ENCODE measurements around the gene CDKAL1.

CDKAL1 gene

GRCh38 chr6:21098134-21098533, 563.9 kb downstream of the CDKAL1 start:
- DNase-seq = no peak

GRCh38 chr6:21098744-21099143, 564.5 kb downstream of the CDKAL1 start:
- DNase-seq = no peak

GRCh38 chr6:21099338-21100314, 565.4 kb downstream of the CDKAL1 start:
- DNase-seq = no peak

GRCh38 chr6:21100991-21101390, 566.7 kb downstream of the CDKAL1 start:
- no peak for DNase-seq

GRCh38 chr6:21101694-21102093, 567.4 kb downstream of the CDKAL1 start:
- DNase-seq = no peak

- no peak for DNase-seq
These were observed 567.9 kb downstream of the CDKAL1 start for GRCh38 chr6:21102201-21102600.

- no peak for DNase-seq
These were observed 568.4 kb downstream of the CDKAL1 start for GRCh38 chr6:21102624-21103023.

GRCh38 chr6:21103626-21104224, 569.5 kb downstream of the CDKAL1 start:
- DNase-seq = no peak

- DNase-seq = no peak
These were observed 570.0 kb downstream of the CDKAL1 start for GRCh38 chr6:21104288-21104687.

GRCh38 chr6:21107796-21108195, 573.5 kb downstream of the CDKAL1 start:
- no peak for DNase-seq

GRCh38 chr6:21109391-21110178, 575.3 kb downstream of the CDKAL1 start:
- no peak for DNase-seq

GRCh38 chr6:21110684-21111083, 576.4 kb downstream of the CDKAL1 start:
- DNase-seq = no peak

- DNase-seq = no peak
These were observed 577.0 kb downstream of the CDKAL1 start for GRCh38 chr6:21111093-21111725.

GRCh38 chr6:21115111-21115510, 580.9 kb downstream of the CDKAL1 start:
- no peak for DNase-seq

- DNase-seq = no peak
These were observed 582.5 kb downstream of the CDKAL1 start for GRCh38 chr6:21116736-21117135.

- no peak for DNase-seq
These were observed 584.0 kb downstream of the CDKAL1 start for GRCh38 chr6:21118216-21118780.

GRCh38 chr6:21121636-21122136, 587.4 kb downstream of the CDKAL1 start:
- DNase-seq = no peak

- no peak for DNase-seq
These were observed 589.5 kb downstream of the CDKAL1 start for GRCh38 chr6:21123507-21124436.

GRCh38 chr6:21128601-21129000, 594.3 kb downstream of the CDKAL1 start:
- no peak for DNase-seq

GRCh38 chr6:21131406-21131805, 597.1 kb downstream of the CDKAL1 start:
- no peak for DNase-seq
